ENCODE measurements around the gene RARB.

DNA sequence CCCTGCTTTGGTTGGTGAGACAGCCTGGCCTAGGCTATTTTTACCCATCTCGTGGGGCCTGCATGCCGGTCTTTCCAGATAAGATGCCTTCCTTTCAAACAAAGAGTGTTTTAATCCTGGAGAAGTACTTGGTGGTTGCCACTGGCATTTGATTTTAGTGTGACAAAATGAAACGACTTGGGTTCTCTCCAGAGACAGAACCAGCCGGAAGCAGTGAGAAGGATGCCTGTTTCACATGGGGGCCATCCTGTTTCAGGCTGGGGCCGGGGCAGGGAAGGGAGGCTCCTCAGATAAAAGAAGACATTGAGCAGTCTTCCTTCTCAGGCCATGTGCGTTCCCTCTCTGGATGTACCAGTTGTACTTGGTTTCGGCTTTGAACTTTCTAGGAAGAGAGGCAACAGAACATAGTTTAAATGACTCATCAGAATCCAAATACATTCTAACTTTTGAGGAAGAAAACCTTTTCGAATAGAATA is 161.8 kb downstream of the RARB start:
- no peak for TF ChIP-seq POLR2A (IDR thresholded peaks at IDR 0.05)
- TF ChIP-seq, protein P1, sequence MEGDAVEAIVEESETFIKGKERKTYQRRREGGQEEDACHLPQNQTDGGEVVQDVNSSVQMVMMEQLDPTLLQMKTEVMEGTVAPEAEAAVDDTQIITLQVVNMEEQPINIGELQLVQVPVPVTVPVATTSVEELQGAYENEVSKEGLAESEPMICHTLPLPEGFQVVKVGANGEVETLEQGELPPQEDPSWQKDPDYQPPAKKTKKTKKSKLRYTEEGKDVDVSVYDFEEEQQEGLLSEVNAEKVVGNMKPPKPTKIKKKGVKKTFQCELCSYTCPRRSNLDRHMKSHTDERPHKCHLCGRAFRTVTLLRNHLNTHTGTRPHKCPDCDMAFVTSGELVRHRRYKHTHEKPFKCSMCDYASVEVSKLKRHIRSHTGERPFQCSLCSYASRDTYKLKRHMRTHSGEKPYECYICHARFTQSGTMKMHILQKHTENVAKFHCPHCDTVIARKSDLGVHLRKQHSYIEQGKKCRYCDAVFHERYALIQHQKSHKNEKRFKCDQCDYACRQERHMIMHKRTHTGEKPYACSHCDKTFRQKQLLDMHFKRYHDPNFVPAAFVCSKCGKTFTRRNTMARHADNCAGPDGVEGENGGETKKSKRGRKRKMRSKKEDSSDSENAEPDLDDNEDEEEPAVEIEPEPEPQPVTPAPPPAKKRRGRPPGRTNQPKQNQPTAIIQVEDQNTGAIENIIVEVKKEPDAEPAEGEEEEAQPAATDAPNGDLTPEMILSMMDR (IDR thresholded peaks at IDR 0.05) = no peak

Measured in vagina (tissue), 2 donors.